Gastroesophageal sphincter (tissue), 4 donors: ENCODE data around the gene KCTD16. TPM values are rescaled to one million over a fixed set of nuclear protein-coding genes. Genes with fewer than 3 reads are reported as not detected.

Source experiments
- ATAC-seq: fragments of 150-250 bp; one replicate; pipeline ENCODE4 v1.9.1; 2016; ENCODE audit warnings: mild to moderate bottlenecking, moderate library complexity
- H3K27ac ChIP-seq, 4 donors: fragments of 200-600 bp; sonication (generic) in 3 of 4; 1 replicate in 3 of 4; 2 replicates in 1 of 4; pipeline ENCODE4 v1.5.1; 2016 to 2019
- H3K27me3 ChIP-seq: fragments of 200-600 bp; sonication (generic); one replicate; pipeline ENCODE4 v1.5.1; 2019
- H3K36me3 ChIP-seq, 2 donors: fragments of 200-600 bp; sonication (generic); one replicate each; pipeline ENCODE4 v1.5.1; 2019; ENCODE audit warnings: control low read depth in 1 of 2
- H3K4me1 ChIP-seq, 3 donors: fragments of 200-600 bp; sonication (generic); 1 replicate in 2 of 3; 2 replicates in 1 of 3; pipeline ENCODE4 v1.5.1; 2016 to 2019; ENCODE audit warnings: control low read depth in 2 of 3
- H3K4me3 ChIP-seq, 2 donors: fragments of 200-600 bp; sonication (generic); one replicate each; pipeline ENCODE4 v1.5.1; 2019; ENCODE audit warnings: mild to moderate bottlenecking in 1 of 2, moderate library complexity in 1 of 2
- H3K9me3 ChIP-seq, 3 donors: fragments of 200-600 bp; sonication (generic); one replicate each; pipeline ENCODE4 v1.5.1; 2017 to 2019; ENCODE audit warnings: control low read depth in 2 of 3
- EP300 ChIP-seq: sonication (generic); formaldehyde crosslinking; IDR thresholded peaks from one replicate; pipeline ENCODE4 v1.6.1; 2017; ENCODE audit warnings: antibody characterized with exemption, mild to moderate bottlenecking
- POLR2A ChIP-seq, 2 donors: fragments of 450-650 bp; IDR thresholded peaks; one replicate each; pipeline ENCODE4 v1.6.1; 2017; ENCODE audit warnings: antibody characterized with exemption in 2 of 2, mild to moderate bottlenecking in 2 of 2, moderate library complexity in 1 of 2
- POLR2AphosphoS5 ChIP-seq: sonication (generic); formaldehyde crosslinking; IDR thresholded peaks from one replicate; pipeline ENCODE4 v1.6.1; 2017; ENCODE audit warnings: antibody characterized with exemption
- WGBS, 2 donors: methylation state at CpG; one replicate each; pipeline ENCODE4 v1.1.5; 2018; ENCODE audit warnings: low coverage in 1 of 2; 5-methylcytosine and 5-hydroxymethylcytosine counted together
- total RNA-seq, 4 donors: library from RNA; depleted of rRNA; stranded (reverse); fragments of >200 nt; gene quantifications; one replicate each; pipeline ENCODE4 v1.1.0, GENCODE V29; 2016
- TF ChIP-seq, protein P1 (sequence below), 4 experiments: fragments of 200-600 bp in 2 of 4; fragments of 450-650 bp in 2 of 4; sonication (generic) in 1 of 4; IDR thresholded peaks; one replicate each; pipeline ENCODE4 v1.5.1; 2017 to 2019; ENCODE audit warnings: antibody characterized with exemption in 4 of 4, mild to moderate bottlenecking in 2 of 4, moderate library complexity in 2 of 4

The KCTD16 gene
- total RNA-seq, 4 donors from 2014 or later = 0.05 to 0.13 (median 0.12) TPM; not detected in 1

- Histone ChIP-seq H3K27me3 (peaks cover 9% of the 10 kb centered on the region), H3K36me3 (no peaks in the 10 kb centered on the region), H3K4me1 (peaks cover under 1 to 6% (median 3%) of the 10 kb centered on the region in 3 donors), H3K9me3 (no peaks in the 10 kb centered on the region), H3K4me3 (no peak overlapping the region), H3K27ac (no peak overlapping the region)
- ATAC-seq = no peak
- TF ChIP-seq EP300 (no peak), POLR2A (IDR thresholded peaks at IDR 0.05) (no peak), POLR2AphosphoS5 (no peak)
- TF ChIP-seq, protein P1, sequence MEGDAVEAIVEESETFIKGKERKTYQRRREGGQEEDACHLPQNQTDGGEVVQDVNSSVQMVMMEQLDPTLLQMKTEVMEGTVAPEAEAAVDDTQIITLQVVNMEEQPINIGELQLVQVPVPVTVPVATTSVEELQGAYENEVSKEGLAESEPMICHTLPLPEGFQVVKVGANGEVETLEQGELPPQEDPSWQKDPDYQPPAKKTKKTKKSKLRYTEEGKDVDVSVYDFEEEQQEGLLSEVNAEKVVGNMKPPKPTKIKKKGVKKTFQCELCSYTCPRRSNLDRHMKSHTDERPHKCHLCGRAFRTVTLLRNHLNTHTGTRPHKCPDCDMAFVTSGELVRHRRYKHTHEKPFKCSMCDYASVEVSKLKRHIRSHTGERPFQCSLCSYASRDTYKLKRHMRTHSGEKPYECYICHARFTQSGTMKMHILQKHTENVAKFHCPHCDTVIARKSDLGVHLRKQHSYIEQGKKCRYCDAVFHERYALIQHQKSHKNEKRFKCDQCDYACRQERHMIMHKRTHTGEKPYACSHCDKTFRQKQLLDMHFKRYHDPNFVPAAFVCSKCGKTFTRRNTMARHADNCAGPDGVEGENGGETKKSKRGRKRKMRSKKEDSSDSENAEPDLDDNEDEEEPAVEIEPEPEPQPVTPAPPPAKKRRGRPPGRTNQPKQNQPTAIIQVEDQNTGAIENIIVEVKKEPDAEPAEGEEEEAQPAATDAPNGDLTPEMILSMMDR (IDR thresholded peaks at IDR 0.05) = no peak
Observed at GRCh38 chr5:144192661-144193060, 22.0 kb downstream of the KCTD16 start.

GRCh38 chr5:144194144-144194543 is 23.5 kb downstream of the KCTD16 start:
- no peaks in the 10 kb centered on the region for H3K4me1 ChIP-seq
- H3K9me3 ChIP-seq = no peaks in the 10 kb centered on the region
- peaks cover 13% of the 10 kb centered on the region for H3K27me3 ChIP-seq
- 55 to 70% methylated on average over 2 of the region's 2 CpGs for WGBS, 2 donors
- no peak overlapping the region for H3K27ac ChIP-seq
- TF ChIP-seq EP300 (no peak), POLR2A (IDR thresholded peaks at IDR 0.05) (no peak), POLR2AphosphoS5 (no peak)
- TF ChIP-seq, protein P1 (IDR thresholded peaks at IDR 0.05) = no peak
- no peak for ATAC-seq
- H3K36me3 ChIP-seq = no peaks in the 10 kb centered on the region
- no peak overlapping the region for H3K4me3 ChIP-seq

GRCh38 chr5:144195448-144195847 is 24.8 kb downstream of the KCTD16 start:
- WGBS, 2 donors = 27 to 38% methylated on average over 2 to 4 of the region's 4 CpGs
- H3K9me3 ChIP-seq = no peaks in the 10 kb centered on the region
- no peak for ATAC-seq

DNA sequence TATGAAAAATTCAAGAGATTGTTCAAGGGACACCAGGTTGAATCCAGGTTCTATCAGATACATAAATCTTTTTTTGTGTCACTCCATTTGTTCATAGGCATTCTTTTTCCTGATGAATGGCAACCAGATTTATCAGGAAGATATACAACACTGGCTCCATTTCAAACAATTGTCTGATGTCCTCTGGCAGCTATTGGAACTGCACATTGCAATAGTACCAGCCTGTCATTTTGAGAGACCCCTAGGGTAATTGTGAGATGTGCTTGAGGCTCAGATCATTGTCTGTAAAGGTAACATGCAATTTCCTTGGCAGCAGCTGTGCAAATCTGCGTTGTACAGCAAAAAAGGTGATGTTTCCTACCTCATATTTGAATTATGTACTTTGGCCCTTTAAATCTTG is 25.9 kb downstream of the KCTD16 start:
- peaks cover 0 to under 1% (median 0%) of the 10 kb centered on the region in 3 donors for H3K4me1 ChIP-seq
- H3K4me3 ChIP-seq = no peak overlapping the region
- TF ChIP-seq, protein P1 (IDR thresholded peaks at IDR 0.05) = no peak
- TF ChIP-seq POLR2AphosphoS5 (no peak), POLR2A (IDR thresholded peaks at IDR 0.05) (no peak), EP300 (no peak)
- H3K27me3 ChIP-seq = peaks cover 27% of the 10 kb centered on the region
- ATAC-seq = no peak
- no peaks in the 10 kb centered on the region for H3K36me3 ChIP-seq
- no peaks in the 10 kb centered on the region for H3K9me3 ChIP-seq
- 80% methylated on average over 1 of the region's 1 CpG for WGBS, 2 donors
- H3K27ac ChIP-seq = no peak overlapping the region

More at GRCh38 chr5:144195448-144195847, 24.8 kb downstream of the KCTD16 start:
- TF ChIP-seq, protein P1 (IDR thresholded peaks at IDR 0.05) = no peak
- TF ChIP-seq POLR2A (IDR thresholded peaks at IDR 0.05) (no peak), POLR2AphosphoS5 (no peak), EP300 (no peak)
- no peak overlapping the region for H3K27ac ChIP-seq
- no peaks in the 10 kb centered on the region for H3K36me3 ChIP-seq
- no peak overlapping the region for H3K4me3 ChIP-seq
- peaks cover 20% of the 10 kb centered on the region for H3K27me3 ChIP-seq
- H3K4me1 ChIP-seq = no peaks in the 10 kb centered on the region

DNA sequence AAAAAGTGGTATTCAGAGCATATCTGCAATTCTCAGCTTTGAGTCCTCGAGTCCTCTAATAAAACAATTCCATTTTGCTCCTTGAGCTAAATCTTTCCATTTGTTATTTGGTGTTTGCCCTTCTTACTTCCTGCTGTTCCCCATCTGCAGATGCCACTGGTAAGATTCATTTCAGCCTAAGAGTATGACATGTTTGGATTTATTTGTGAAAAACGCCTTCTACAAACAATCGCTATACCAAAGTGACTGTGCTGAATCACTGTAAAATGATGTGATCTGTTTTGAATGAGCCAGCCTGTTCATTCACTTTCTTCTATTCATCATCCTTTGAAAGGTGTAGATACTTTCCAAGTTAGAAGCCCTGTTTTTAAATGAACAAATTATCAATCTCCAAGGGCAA is 27.7 kb downstream of the KCTD16 start:
- no peaks in the 10 kb centered on the region for H3K9me3 ChIP-seq
- ATAC-seq = no peak
- peaks cover 0 to 8% (median 0%) of the 10 kb centered on the region in 3 donors for H3K4me1 ChIP-seq
- H3K4me3 ChIP-seq = no peak overlapping the region
- peaks cover 24% of the 10 kb centered on the region for H3K27me3 ChIP-seq
- TF ChIP-seq POLR2A (IDR thresholded peaks at IDR 0.05) (no peak), POLR2AphosphoS5 (no peak), EP300 (no peak)
- TF ChIP-seq, protein P1 (IDR thresholded peaks at IDR 0.05) = no peak
- no peaks in the 10 kb centered on the region for H3K36me3 ChIP-seq
- 30 to 48% methylated on average over 3 of the region's 3 CpGs for WGBS, 2 donors
- H3K27ac ChIP-seq = no peak overlapping the region
